ENCODE results near the gene MANF.

DNA sequence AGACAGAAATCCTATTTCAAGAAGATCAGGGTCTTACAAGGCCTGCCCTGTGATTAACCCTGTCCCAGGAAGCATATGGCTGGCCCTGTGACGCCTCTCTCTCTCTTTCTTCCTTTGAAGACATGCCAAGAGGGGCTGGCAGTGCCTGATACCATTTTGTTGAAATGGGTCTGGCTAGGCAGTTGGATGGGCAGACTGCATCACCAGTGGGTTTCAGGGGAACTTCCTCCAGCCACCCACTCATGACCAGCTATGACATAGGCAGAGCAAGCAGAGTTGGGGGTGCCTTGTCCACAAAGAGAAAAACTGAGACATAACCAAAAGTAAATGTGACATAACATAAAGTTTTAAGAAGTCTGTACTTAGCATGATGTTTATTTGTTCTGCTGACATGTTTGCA, 31.4 kb upstream of the MANF start:
- TF ChIP-seq SETDB1 (CRISPR knock-in tag; IDR thresholded peaks at IDR 0.05; ENCODE audit: borderline replicate concordance) = no peak
- TF ChIP-seq CBFB (CRISPR knock-in tag; IDR thresholded peaks at IDR 0.05) = no peak
- TF ChIP-seq RBM22 (optimal IDR thresholded peaks at IDR 0.05; ENCODE audit: low read length) = no peak
- no peak for TF ChIP-seq NFRKB (IDR thresholded peaks at IDR 0.05)
- TF ChIP-seq, protein P1, sequence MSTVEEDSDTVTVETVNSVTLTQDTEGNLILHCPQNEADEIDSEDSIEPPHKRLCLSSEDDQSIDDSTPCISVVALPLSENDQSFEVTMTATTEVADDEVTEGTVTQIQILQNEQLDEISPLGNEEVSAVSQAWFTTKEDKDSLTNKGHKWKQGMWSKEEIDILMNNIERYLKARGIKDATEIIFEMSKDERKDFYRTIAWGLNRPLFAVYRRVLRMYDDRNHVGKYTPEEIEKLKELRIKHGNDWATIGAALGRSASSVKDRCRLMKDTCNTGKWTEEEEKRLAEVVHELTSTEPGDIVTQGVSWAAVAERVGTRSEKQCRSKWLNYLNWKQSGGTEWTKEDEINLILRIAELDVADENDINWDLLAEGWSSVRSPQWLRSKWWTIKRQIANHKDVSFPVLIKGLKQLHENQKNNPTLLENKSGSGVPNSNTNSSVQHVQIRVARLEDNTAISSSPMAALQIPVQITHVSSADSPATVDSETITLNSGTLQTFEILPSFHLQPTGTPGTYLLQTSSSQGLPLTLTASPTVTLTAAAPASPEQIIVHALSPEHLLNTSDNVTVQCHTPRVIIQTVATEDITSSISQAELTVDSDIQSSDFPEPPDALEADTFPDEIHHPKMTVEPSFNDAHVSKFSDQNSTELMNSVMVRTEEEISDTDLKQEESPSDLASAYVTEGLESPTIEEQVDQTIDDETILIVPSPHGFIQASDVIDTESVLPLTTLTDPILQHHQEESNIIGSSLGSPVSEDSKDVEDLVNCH (CRISPR knock-in tag; IDR thresholded peaks at IDR 0.05) = no peak
- no peak for TF ChIP-seq HOXA5 (CRISPR knock-in tag; IDR thresholded peaks at IDR 0.05)
- TF ChIP-seq ZNF225 (CRISPR knock-in tag; IDR thresholded peaks at IDR 0.05) = no peak
- TF ChIP-seq HOXD1 (CRISPR knock-in tag; IDR thresholded peaks at IDR 0.05) = no peak

Data from HepG2 (cell line).